Activated CD4-positive, alpha-beta T cell treated with anti-CD3 and anti-CD28 coated beads for 48 hours (primary cell): Measurements from ENCODE around the gene GJA8.
"Not testable (repeated sequence)": the region's sequence is repeated elsewhere in the genome, so short reads cannot be mapped to it uniquely, and the experiment has no call there.

Experiments
- DNase-seq: peaks from one replicate; pipeline ENCODE4 v3.0.0-alpha.2; 2020

The GJA8 gene

GRCh38 chr1:147902253-147902845, at the start of gene GJA8:
Gene GJA8 (plus strand): TSS chr1:147902795. CDS start chr1:147907956, 5,161 bp downstream.
- no peak for DNase-seq

DNA sequence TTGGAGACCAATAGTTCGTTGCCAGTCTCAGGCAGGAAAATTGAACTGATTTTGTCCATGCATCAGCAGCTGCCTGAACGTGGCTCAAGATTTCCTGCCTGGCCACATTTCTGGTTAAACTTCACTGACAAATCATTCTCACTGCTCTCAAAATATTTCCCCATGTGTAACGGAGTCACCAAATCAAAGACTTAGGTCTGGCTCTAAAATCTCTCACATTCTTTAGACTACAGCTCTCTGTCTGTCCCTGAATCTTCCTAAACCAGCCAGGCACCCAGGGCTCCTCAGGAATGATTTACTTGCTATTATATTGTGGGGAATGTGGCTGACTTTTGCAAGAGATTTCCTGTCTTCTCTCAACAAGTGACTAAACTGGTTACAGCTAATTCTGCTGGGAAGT, 49.2 kb upstream of the GJA8 start:
- no peak for DNase-seq

- not testable (repeated sequence) for DNase-seq
Measured at GRCh38 chr1:147854989-147855388, 47.6 kb upstream of the GJA8 start.

DNA sequence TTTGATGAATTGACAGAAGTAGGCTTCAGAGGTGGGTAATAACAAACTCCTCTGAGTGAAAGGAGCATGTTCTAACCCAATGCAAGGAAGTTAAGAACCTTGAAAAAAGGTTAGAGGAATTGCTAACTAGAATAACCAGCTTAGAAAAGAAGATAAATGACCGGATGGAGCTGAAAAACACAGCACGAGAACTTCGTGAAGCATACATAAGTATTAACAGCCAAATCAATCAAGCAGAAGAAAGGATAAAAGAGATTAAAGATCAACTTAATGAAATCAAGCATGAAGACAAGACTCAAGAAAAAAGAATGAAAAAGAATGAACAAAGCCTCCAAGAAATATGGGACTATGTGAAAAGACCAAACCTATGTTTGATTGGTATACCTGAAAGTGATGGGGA, 46.6 kb upstream of the GJA8 start:
- not testable (repeated sequence) for DNase-seq

GRCh38 chr1:147867204-147867603, 35.4 kb upstream of the GJA8 start:
- not testable (repeated sequence) for DNase-seq

- no peak for DNase-seq
Measured at GRCh38 chr1:147878022-147878421, 24.6 kb upstream of the GJA8 start.

DNA sequence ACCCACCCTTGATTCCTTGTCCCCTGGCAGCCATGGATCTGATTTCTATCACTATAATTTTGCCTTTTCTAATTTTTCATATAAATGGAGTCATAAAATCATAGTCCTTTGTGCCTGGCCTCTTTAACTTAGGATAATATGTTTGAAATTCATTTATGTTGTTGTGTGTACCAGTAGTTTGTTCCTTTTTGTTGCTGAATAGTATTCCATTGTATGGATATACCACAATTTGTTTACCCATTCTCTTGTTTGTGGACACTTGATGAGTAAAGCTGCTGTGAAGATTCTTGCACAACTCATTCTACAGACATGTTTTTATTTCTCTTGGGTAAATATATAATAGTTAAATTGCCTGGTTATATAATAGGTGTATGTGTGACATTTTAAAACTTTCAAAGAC, 22.7 kb upstream of the GJA8 start:
- no peak for DNase-seq

DNA sequence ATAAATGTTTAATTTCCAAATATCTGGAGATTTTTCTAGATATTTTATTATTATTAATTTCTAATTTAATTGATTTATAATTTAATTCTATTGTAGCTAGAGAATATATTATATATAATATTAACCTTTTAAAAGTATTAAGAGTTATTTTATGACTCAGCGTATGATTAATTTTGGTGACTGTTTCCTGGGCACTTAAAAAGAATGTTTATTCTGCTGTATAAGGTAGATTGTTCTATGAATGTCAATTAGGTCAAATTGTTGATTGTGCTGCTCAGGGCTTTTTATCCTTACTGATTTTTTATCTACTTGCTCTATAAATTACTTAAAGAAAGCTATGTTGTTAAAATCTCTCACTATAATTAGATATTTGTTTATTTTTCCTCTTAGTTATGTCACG, 20.1 kb upstream of the GJA8 start:
- no peak for DNase-seq

DNA sequence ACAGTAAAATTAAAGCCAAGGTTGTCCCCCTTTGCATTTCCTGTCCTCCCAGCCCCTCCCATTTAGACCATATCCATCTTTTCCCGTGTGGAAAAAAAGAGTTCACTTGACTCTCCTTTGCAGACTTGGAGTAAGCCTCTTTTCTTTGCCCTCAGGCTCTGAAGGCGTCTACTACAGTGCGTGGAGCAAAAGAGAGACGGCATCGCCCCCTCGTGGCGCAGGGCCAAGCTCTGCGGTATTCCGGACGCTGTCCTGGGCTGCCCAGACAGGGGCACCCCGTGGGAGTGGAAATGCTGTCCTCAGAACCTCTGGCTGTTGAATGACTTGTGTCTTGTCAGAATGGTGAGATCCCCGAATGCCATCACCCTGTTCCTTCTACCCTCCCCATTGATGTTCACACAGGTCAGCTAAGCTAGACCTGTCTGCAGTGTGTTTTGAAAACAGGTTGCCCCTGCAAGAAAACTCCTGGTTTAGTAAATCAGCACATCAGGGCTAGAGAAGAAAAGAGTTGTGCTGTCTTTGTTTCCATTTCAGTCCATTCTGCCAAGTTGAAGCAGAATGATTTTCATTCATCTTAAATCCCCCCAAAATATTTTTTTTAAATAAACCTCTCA, 12.3 kb upstream of the GJA8 start:
- peak; percentile 80 for DNase-seq

DNA sequence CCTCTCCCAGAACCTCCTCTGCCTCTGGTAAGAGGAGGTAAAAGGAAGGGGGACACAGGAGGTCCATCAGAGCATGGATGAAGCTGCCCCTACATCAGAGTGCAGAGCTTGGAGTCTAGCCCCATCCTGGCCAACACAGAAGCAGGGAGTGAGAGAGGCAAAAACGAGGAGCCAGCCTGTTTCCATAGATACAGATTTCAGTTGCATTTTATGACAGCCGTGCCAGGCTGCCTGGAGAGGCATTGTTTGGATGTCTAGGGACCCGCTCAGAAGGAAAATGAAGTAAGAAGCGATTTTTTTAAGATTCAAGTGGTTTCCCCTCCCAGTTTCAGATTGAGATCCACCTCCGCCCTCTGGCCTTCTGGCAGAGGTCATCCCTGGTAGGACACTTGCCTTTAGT, 11.5 kb upstream of the GJA8 start:
- DNase-seq = no peak

- peak; percentile 11 for DNase-seq
Measured at GRCh38 chr1:147892216-147892615, 10.4 kb upstream of the GJA8 start.

DNA sequence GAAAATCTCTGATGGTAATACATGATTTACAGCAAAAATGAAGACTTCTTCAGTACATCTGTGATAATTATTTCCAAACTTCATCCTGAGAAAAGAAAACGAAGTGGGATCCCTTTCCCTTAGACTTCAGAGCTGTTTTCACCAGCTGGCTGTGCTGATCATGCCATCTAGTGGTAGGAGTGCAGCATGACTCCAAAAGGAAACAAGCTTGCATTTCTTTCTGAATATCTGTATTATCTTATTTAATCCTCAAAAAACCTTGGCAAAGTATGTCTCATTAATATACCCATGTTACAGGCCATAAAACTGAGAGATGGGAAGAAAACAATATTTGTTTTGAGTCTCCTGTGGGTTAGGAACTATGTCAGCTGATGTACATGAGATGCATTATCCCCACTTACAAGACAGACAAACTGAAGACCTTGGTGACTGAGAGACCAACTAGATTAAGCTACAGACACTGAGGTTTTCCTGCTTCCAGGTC, 9.8 kb upstream of the GJA8 start:
- peak; percentile 43 for DNase-seq

GRCh38 chr1:147895123-147895522, 7.5 kb upstream of the GJA8 start:
- DNase-seq = no peak

GRCh38 chr1:147897029-147897752, 5.4 kb upstream of the GJA8 start:
- no peak for DNase-seq

DNA sequence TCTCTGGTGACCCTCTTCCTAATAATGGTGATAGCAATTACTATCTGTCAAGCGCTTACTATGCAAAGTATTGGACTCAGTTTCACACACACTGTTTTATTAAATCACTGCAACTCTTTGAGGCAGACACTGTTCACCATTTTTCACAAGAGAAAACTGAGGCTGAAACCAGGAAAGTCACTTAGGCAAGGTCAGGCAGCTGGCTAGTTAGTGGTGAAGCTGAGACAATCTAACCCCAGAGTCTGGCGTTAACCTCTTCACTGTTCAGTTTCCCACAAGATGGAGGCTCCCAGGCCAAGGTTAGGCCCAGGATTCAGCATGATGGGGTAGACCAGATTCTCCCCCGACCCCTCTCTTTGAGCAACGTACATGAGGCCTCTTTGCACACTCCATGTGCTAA, 4.8 kb upstream of the GJA8 start:
- no peak for DNase-seq

DNA sequence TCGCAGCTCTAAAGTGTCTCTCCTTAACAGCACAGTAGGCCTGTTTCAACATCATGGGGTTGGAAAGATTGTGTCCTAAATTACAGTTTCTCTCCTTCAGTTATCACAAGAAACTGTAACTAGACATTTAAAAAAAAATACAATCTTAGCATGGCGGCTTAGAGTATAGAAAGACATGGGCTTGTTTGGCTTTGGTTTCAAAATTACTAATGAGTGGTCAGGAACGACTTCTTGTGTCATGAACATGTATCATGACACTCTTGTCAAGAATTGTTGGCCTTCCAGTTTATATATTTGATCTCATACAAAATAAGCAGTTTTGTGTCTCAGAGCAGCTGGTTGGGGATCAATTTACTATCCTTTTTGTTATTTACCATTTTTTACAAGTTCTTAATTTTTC, 2.1 kb downstream of the GJA8 start:
- no peak for DNase-seq

GRCh38 chr1:147907786-147908509, 5.4 kb downstream of the GJA8 start:
- DNase-seq = no peak

- no peak for DNase-seq
Measured at GRCh38 chr1:147912553-147912952, 10.0 kb downstream of the GJA8 start.

DNA sequence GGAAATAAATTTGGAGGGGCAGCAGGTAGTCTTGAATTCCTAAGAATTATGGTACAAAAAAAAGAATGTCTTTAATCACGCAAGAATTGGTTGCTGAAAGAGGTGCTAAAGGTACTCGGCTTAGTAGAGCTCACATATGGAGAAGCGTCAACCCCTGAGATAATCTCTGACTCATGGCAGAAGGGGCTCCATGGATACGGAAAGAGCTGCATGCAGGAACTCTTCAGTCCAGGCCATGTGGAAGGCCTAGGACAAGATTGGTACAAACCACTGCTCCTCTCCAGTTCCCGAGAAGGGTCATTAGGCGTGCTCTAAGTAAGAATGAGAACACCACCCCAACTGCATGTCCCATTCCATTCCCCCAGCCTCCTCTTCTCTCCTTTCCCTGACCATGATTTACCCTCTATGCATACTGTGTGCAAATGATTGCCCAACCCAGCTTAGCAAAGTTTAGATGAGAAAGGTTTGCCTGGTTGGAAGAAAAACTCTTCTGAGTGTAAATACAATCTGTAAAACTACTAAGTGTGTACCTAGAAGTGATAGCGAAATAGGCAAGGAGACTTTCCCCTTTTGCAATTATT, 10.9 kb downstream of the GJA8 start:
- DNase-seq = no peak

- no peak for DNase-seq
Measured at GRCh38 chr1:147919896-147920295, 17.3 kb downstream of the GJA8 start.

DNA sequence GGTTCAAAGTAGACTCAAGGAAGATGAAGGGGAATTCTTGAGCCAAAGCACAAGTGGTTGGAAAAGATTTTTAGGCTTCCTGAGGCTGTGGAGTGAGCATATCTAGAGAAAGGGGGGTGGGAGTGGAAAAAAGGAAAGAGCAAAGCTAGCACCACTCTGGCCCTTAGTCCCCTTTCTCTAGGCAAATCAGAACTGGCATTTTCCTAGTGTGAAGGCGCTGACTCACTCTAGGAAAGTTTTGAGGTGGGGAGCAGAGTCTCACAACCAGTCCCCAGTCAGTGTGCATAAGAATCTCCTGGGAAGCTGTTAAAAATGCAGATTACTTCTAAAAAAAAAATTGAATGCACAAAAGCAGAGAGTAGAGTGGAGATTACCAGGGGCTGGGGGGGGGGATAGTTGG, 22.2 kb downstream of the GJA8 start:
- DNase-seq = no peak

DNA sequence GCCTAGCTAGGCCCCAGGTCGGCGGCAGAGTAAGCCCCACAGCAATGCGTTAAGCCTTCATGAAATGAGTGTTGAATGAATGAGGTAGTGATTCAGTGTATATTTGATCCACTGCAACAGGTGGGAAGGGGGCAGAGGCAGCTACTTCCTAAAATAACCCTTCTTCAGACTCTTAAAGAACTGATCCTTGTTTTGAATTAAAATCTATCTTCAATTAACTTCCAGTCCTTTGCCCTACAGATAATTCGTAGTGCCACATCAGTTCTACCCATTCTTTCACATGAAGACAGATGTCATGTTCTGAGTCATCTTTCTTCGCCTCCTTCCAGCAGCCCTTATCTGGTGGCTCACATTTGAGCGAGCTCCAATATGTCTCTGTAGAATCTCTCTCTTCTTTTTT, 24.6 kb downstream of the GJA8 start:
- DNase-seq = not testable (repeated sequence)

DNA sequence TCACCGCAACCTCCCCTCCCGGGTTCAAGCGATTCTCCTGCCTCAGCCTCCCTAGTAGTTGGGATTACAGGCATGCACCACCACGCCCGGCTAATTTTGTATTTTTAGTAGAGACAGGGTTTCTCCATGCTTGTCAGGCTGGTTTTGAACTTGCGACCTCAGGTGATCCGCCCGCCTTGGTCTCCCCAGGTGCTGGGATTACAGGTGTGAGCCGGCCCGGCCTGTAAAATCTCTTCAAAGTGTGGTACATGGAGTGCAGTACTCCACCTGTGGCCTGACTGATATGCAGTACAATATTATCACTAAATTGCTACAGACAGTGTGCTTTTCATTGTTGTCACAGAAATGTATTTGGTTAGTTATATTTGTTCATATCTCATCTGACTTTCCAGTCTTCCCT, 25.1 kb downstream of the GJA8 start:
- not testable (repeated sequence) for DNase-seq
